ENCODE results near the gene PXYLP1. TPM values are rescaled to one million over a fixed set of nuclear protein-coding genes. Genes with fewer than 3 reads are reported as not detected.

PXYLP1 gene
- total and polyA plus RNA-seq, 2 experiments from 2014 or later: 21.3 to 25.8 TPM

DNA sequence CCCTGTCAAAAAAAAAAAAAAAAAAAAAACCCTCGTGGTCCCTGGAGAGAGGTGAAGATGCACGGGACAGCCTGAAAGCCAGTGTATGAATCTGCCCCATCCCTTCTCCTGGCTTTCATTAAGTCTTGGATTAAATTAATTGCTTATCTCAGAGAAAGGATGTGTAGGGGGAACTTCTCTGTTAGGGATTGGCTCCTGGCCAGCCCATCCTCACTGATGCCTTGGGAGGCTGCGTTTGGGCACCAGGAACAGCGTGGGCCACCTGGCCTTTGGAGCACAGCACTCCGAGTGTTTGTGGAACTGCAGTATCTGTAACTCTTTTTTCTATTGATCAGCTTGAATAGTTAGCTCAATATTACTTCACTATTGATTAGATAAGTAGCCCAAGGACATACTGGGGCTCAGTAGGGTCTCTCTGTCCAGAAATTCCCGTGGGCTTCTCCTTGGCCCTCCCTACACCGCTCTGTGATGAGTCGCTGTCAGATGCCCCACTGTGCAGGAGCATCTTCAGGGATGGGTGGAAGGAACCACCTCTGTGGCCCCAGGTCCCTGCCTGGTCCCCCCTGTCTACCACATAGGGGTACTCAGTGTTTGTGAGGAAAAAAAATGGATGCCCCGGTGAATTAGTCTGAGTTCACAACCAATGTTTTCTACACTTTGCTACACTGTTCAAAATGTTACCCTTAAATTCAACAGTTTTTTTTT, 2.0 kb downstream of the PXYLP1 start:
- no peak for DNase-seq (ENCODE audit: low spot score)
- peaks cover 20% of the 10 kb centered on the region for H3K4me1 ChIP-seq (ENCODE audit: insufficient read depth)
- 95% methylated on average over 9 of the region's 9 CpGs for WGBS (ENCODE audit: low lambda C conversion rate, missing lambda C conversion rate)
- no peaks in the 10 kb centered on the region for H3K27me3 ChIP-seq
- H3K9me2 ChIP-seq (replicated peaks; ENCODE audit: insufficient read depth): no peaks in the 10 kb centered on the region
- H3K4me2 ChIP-seq: peak overlapping the region; percentile 90
- no peak for TF ChIP-seq EZH2phosphoT487 (IDR thresholded peaks at IDR 0.05; ENCODE audit: low read depth, severe bottlenecking, unreplicated experiment)
- no peak for TF ChIP-seq EZH2 (IDR thresholded peaks at IDR 0.05; ENCODE audit: borderline replicate concordance)
- TF ChIP-seq, protein P1, sequence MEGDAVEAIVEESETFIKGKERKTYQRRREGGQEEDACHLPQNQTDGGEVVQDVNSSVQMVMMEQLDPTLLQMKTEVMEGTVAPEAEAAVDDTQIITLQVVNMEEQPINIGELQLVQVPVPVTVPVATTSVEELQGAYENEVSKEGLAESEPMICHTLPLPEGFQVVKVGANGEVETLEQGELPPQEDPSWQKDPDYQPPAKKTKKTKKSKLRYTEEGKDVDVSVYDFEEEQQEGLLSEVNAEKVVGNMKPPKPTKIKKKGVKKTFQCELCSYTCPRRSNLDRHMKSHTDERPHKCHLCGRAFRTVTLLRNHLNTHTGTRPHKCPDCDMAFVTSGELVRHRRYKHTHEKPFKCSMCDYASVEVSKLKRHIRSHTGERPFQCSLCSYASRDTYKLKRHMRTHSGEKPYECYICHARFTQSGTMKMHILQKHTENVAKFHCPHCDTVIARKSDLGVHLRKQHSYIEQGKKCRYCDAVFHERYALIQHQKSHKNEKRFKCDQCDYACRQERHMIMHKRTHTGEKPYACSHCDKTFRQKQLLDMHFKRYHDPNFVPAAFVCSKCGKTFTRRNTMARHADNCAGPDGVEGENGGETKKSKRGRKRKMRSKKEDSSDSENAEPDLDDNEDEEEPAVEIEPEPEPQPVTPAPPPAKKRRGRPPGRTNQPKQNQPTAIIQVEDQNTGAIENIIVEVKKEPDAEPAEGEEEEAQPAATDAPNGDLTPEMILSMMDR (IDR thresholded peaks at IDR 0.05; ENCODE audit: poor library complexity): no peak
- no peaks in the 10 kb centered on the region for H3K36me3 ChIP-seq (replicated peaks; ENCODE audit: insufficient read depth, low read depth)
- H3K79me2 ChIP-seq: peaks cover 10% of the 10 kb centered on the region
- no peak overlapping the region for H3K27ac ChIP-seq
- no peaks in the 10 kb centered on the region for H4K20me1 ChIP-seq (ENCODE audit: insufficient read depth, poor library complexity, severe bottlenecking)
- no peaks in the 10 kb centered on the region for H3K9me3 ChIP-seq (ENCODE audit: low read depth)
- no peak overlapping the region for H2AFZ ChIP-seq
- no peak overlapping the region for H3K4me3 ChIP-seq

DNA sequence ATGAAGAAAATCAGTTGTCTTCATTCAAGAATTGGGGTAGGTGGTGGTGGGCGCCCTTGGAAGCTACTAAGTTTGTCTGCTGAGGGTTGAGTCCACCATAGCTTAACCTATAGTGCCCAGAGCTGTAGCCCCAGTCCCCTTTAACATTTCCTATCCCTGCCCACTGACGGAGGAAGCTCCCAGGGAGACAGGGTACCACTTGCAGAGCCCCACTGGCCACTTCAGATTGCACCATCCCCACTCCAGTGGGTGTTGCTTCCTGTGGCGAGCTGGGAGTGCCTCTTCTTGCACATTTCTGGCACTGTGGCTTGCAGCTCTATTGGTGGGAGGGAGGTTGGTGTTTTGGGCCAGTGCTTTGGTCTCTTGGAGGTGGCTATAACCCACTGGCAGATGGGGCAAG, 2.7 kb downstream of the PXYLP1 start:
- no peak overlapping the region for H3K4me2 ChIP-seq
- H3K79me2 ChIP-seq: peaks cover 10% of the 10 kb centered on the region
- no peaks in the 10 kb centered on the region for H3K9me2 ChIP-seq (replicated peaks; ENCODE audit: insufficient read depth)
- no peaks in the 10 kb centered on the region for H3K36me3 ChIP-seq (replicated peaks; ENCODE audit: insufficient read depth, low read depth)
- no peaks in the 10 kb centered on the region for H3K27me3 ChIP-seq
- no peaks in the 10 kb centered on the region for H4K20me1 ChIP-seq (ENCODE audit: insufficient read depth, poor library complexity, severe bottlenecking)
- no peak overlapping the region for H3K4me3 ChIP-seq
- no peak overlapping the region for H2AFZ ChIP-seq
- no peak overlapping the region for H3K27ac ChIP-seq
- no peak for DNase-seq (ENCODE audit: low spot score)
- TF ChIP-seq EZH2 (IDR thresholded peaks at IDR 0.05; ENCODE audit: borderline replicate concordance): no peak
- TF ChIP-seq, protein P1 (IDR thresholded peaks at IDR 0.05; ENCODE audit: poor library complexity): no peak
- no peak for TF ChIP-seq EZH2phosphoT487 (IDR thresholded peaks at IDR 0.05; ENCODE audit: low read depth, severe bottlenecking, unreplicated experiment)
- H3K9me3 ChIP-seq (ENCODE audit: low read depth): no peaks in the 10 kb centered on the region
- WGBS (ENCODE audit: low lambda C conversion rate, missing lambda C conversion rate): 89% methylated on average over 3 of the region's 3 CpGs
- H3K4me1 ChIP-seq (ENCODE audit: insufficient read depth): peaks cover 15% of the 10 kb centered on the region

DNA sequence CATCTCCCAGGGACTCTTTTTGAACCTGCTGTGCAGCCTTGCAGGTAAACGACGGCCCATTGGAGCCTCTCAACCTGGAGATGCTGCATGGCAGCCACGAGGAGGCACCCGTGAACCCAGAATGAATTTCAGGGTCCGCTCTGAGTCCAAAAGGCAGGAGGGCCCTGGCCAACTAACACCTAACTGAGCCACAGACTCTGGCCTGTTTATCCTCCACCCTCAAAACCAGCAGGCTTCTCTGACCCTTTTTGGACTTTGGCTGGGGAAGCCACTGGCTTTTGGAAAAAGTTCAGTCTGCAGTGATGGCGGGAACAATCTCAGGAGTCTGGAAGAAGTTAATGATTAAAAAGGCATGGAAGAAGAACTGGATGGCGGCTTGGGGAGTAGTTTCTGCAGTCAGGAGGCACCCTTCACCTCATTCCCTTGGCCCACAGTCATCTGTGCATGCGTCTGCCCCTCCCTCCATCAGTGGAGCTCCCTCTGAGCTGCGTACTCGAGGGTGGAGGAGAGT, 4.1 kb downstream of the PXYLP1 start:
- Histone ChIP-seq H3K9me2 (replicated peaks; ENCODE audit: insufficient read depth) (no peaks in the 10 kb centered on the region), H3K36me3 (replicated peaks; ENCODE audit: insufficient read depth, low read depth) (no peaks in the 10 kb centered on the region), H3K27ac (peak overlapping the region; percentile 18), H3K4me2 (no peak overlapping the region), H3K4me3 (no peak overlapping the region), H3K79me2 (peaks cover 10% of the 10 kb centered on the region), H4K20me1 (ENCODE audit: insufficient read depth, poor library complexity, severe bottlenecking) (no peaks in the 10 kb centered on the region), H3K9me3 (ENCODE audit: low read depth) (no peaks in the 10 kb centered on the region), H3K27me3 (no peaks in the 10 kb centered on the region), H2AFZ (no peak overlapping the region), H3K4me1 (ENCODE audit: insufficient read depth) (peaks cover 14% of the 10 kb centered on the region)
- WGBS (ENCODE audit: low lambda C conversion rate, missing lambda C conversion rate): 69% methylated on average over 10 of the region's 10 CpGs
- peak; percentile 56 for DNase-seq (ENCODE audit: low spot score)
- TF ChIP-seq, protein P1 (IDR thresholded peaks at IDR 0.05; ENCODE audit: poor library complexity): peak; percentile 30
- TF ChIP-seq EZH2 (IDR thresholded peaks at IDR 0.05; ENCODE audit: borderline replicate concordance): no peak

Measured in hepatocyte (in vitro differentiated cells).